Heart left ventricle (tissue), 13 donors: ENCODE data around the gene CLASP2.

ENCODE experiments used
- CTCF ChIP-seq, 12 donors: fragments of 200-600 bp; sonication (generic) in 4 of 12; IDR thresholded peaks; one replicate each; pipeline versions ENCODE4 v1.5.0 to v1.8.0; 2018 to 2022; ENCODE audit warnings: antibody characterized with exemption in 12 of 12, mild to moderate bottlenecking in 5 of 12
- POLR2A ChIP-seq, 2 donors: fragments of 450-650 bp; IDR thresholded peaks; one replicate each; pipeline ENCODE4 v1.6.1; 2017; ENCODE audit warnings: antibody characterized with exemption in 2 of 2, mild to moderate bottlenecking in 2 of 2, moderate library complexity in 2 of 2
- donor health status: ischemic (EF 13 %, LVEDD 7.1; RV severe dilation, severe dysfunction).
- donor health status: DM: no; HTN: yes; CAD: no.
- donor health status: DM: no; HTN: no; CAD: no.
- donor health status: ischemic (EF 25% LVEDD 6.9; RV normal size, moderate dysfunction).
- donor health status: ischemic (EF 25% LVEDD 5.7; RV mildly dilated, moderate dysfunction).
- donor health status: ischemic (EF 35%, LVEDD 5.7; RV mildly dilated, moderate dysfunction).
- donor health status: nonischemic (EF 11% LVEDD 7.7; RV severe dilation, severe dysfunction).
- donor health status: DM: yes; HTN: yes; CAD: no.
- donor health status: PGD.
- donor health status: ischemic (EF 29% LVEDD 5.4; RV normal size, mild dysfunction).
- donor health status: nonischemic (EF 23%, LVEDD 6.1; RV moderate dilation, normal function).

GRCh38 chr3:33525232-33525631, 192.8 kb downstream of the CLASP2 start:
- TF ChIP-seq CTCF (IDR thresholded peaks at IDR 0.05) (no peak), POLR2A (IDR thresholded peaks at IDR 0.05) (no peak)
